AG04449 (cell line): ENCODE results near the gene PSMD4.
A peak's percentile ranks its signal among the peaks of the same experiment; 100 is the strongest.
"Not testable (repeated sequence)": the region's sequence is repeated elsewhere in the genome, so short reads cannot be mapped to it uniquely, and the experiment has no call there.

Experiments used
- CTCF ChIA-PET: fragments of 350-600 bp; formaldehyde crosslinking; extraction: SDS; loops from one replicate; lab custom pipeline; 2021; ENCODE audit warnings: antibody characterized with exemption; lab: Yijun Ruan, JAX
- POLR2A ChIA-PET: fragments of 400-600, 350-600 bp; formaldehyde crosslinking; extraction: SDS; loops from one replicate; lab custom pipeline; 2020; ENCODE audit warnings: antibody characterized with exemption, inconsistent platforms; lab: Yijun Ruan, JAX
- DNase-seq: peaks from one replicate; pipeline ENCODE4 v3.0.0-alpha.2; 2010; ENCODE audit warnings: low read depth, low spot score
- H3K4me3 ChIP-seq: 2 replicates; pipeline ENCODE4 v1.5.1; 2011; ENCODE audit warnings: low read depth, mild to moderate bottlenecking, control low read depth, low read length
- TF ChIP-seq, protein P1 (sequence below): IDR thresholded peaks from one replicate; pipeline ENCODE4 v1.5.1; 2011; ENCODE audit warnings: mild to moderate bottlenecking, moderate library complexity, low read length, control low read depth, inconsistent platforms; ENCODE audit not compliant: insufficient read depth; ENCODE audit errors: missing control alignments

Gene PSMD4

DNA sequence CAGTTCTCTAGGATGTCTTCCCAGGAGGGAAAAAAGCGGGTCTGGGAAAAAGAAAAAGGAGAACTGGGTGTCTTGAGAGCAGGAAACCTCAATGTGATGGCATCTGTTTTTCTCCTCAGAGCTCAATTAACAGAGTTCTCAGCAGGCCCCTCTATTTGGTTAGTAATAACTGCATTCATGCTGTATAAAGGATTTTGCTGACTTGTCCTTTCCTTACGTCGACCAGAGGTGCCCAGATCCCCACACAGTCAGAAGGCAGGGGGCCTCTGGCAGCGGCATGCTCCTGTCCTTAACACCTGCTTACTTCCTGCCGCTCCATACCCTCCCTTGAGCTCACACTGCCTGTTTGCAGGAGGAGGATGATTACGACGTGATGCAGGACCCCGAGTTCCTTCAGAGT, 12.3 kb downstream of the PSMD4 start:
- POLR2A ChIA-PET, result interaction anchor here (0.7 to 0.8 kb wide), 3 partner anchors 11 to 105 kb away, joined by 3 to 6 read pairs (median 4); partner anchors contain the start of gene ZNF687
- TF ChIP-seq, protein P1, sequence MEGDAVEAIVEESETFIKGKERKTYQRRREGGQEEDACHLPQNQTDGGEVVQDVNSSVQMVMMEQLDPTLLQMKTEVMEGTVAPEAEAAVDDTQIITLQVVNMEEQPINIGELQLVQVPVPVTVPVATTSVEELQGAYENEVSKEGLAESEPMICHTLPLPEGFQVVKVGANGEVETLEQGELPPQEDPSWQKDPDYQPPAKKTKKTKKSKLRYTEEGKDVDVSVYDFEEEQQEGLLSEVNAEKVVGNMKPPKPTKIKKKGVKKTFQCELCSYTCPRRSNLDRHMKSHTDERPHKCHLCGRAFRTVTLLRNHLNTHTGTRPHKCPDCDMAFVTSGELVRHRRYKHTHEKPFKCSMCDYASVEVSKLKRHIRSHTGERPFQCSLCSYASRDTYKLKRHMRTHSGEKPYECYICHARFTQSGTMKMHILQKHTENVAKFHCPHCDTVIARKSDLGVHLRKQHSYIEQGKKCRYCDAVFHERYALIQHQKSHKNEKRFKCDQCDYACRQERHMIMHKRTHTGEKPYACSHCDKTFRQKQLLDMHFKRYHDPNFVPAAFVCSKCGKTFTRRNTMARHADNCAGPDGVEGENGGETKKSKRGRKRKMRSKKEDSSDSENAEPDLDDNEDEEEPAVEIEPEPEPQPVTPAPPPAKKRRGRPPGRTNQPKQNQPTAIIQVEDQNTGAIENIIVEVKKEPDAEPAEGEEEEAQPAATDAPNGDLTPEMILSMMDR, result no peak
- CTCF ChIA-PET, result interaction anchor here (1.6 to 2.9 kb wide), 2 partner anchors 12 to 15 kb away, joined by 3 to 10 read pairs; no protein-coding TSS in a partner anchor
- DNase-seq, result no peak
- H3K4me3 ChIP-seq, result no peak overlapping the region

DNA sequence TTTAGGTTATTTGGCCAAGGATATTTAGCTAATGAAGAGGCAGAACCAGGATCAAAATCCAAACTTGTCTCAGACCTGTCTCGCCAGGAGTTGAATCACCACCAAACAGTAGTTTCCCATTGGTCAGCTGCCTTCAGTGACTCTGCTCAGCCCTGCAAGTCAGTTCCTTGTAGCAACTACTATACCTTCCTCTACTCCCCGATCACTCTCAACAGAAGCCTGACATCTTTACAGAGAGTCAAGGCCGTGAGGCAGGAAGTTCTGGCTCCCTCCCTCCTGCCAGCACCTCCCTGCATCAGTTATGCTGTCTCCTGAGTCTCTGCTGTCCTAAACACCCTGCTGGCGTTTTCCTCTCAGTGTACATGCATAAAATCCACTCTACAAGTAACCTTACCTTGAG, 13.2 kb downstream of the PSMD4 start:
- CTCF ChIA-PET, result interaction anchor here (1.4 to 1.6 kb wide), 2 partner anchors 11 to 72 kb away, joined by 3 to 5 read pairs; no protein-coding TSS in a partner anchor
- POLR2A ChIA-PET, result interaction anchor here (1.1 kb wide), 1 partner anchor 13 kb away, joined by 5 read pairs; the partner anchor contains the start of gene PSMD4

DNA sequence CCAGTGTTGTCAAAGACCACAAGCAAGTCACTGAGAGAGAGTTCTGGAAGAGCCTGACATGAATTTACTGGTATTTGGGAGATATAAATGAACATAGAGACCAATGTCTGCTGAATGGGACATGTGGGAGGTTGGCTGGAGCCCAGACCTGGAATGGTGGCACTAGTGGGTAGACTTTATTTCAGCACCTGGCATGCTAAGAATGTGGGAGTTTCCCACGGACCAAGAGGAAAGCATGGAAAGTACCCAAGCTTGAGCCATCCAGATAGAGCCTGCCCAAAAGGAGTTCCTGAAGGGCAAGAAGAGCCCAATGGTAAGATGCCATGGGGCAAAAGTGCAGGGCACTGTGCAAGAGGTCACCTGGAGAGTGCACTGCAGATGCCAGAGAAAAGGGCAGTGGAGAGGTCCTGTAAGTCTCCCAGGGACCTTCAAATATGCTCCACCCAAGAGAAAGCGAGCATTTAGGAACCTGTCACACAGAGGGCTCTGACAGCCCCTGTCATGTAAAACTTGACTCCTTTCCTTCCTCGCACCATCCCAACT, 19.5 kb downstream of the PSMD4 start:
- ChIA-PET POLR2A (no interaction called here), CTCF (interaction anchor here (1.3 kb wide), 1 partner anchor 12 kb away, joined by 3 read pairs; no protein-coding TSS in a partner anchor)
- H3K4me3 ChIP-seq, result no peak overlapping the region
- DNase-seq, result no peak
- TF ChIP-seq, protein P1, result no peak

More for the DNA sequence above, 13.2 kb downstream of the PSMD4 start:
- TF ChIP-seq, protein P1, result no peak
- DNase-seq, result no peak
- no peak overlapping the region for H3K4me3 ChIP-seq

DNA sequence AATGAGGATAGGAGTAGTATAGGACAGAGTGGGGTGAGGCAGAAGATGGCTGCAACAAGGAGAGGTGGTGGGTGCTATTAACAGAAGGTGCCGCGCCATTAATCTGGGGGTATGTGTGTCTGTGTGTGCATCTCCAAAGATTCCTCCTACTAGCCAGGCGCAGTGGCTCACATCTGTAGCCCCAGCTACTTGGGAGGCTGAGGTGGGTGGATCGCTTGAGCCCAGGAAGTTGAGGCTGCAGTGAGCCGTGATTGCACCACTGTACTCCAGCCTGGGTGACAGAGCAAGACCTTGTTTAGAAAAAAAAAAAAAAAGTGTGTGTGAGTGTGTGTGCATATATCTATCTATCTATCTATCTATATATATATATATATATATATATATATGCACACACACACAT, 20.8 kb downstream of the PSMD4 start:
- CTCF ChIA-PET, POLR2A ChIA-PET, H3K4me3 ChIP-seq, DNase-seq: not testable (repeated sequence)

DNA sequence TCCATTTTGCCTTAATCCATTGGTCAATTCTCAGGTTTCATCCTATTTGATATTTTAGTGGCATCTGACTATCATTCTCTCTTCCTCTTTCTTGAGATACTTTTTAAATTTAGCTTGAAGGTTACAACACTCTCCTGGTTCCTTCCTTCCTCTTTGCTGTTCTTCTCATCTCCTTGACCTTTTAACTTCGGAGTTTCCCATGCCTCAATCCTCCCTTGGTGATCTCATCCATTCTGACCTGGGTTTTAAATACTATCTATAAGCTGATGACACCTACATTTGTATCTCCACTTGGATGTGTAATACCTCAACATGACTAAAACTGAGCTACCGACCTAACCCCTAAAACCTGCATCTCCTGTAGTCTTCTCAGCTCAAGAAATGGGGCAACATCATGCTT, 22.7 kb downstream of the PSMD4 start:
- TF ChIP-seq, protein P1, result no peak
- ChIA-PET POLR2A (no interaction called here), CTCF (interaction anchor here (1.4 kb wide), 1 partner anchor 27 kb away, joined by 3 read pairs; no protein-coding TSS in a partner anchor)
- DNase-seq, result no peak
- no peak overlapping the region for H3K4me3 ChIP-seq

DNA sequence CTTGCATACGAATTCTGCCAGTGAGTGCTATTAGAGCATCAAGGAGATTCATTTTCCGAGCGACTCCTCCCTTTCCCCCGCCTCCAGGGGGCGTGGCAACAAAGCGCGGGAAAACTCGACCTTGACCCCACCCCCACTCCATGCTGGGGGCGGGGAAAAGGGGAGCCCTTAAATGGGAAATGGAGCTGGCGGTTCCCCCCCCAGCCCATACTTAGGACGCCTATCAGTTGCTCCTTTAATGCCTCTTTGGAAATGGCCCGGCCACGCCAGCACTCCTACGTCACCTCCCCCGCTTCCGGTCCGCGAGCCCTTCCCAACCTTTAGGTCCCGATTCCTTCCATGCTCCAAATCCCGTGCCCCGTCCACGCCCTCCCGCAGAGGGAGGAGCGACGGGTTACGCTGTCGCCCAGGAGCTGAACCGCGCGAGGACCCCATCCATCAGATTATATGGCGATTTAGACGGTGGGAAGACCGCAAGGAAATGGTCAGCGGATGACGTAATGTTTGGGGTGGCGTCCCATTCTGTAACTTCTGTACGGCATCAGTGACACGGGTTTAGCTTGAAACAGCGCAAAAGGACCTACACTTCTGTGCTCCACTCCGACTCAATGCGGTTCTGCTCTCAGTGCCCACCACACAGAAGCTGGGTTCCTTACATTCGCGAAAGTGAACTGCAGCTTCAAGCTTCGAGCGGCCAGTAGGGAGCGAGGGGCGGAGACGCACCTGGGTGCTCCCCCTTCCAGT, 26.9 kb downstream of the PSMD4 start:
- CTCF ChIA-PET, result interaction anchor here (0.7 to 2.1 kb wide), 10 partner anchors 9 to 182 kb away, joined by 3 to 14 read pairs (median 4); partner anchors contain the start of gene PSMD4
- POLR2A ChIA-PET, result interaction anchor here (0.6 to 3.0 kb wide), 17 partner anchors 11 to 628 kb away, joined by 3 to 24 read pairs (median 4); partner anchors contain the start of genes LYSMD1, PI4KB, PSMB4 and PSMD4
- DNase-seq, result peak; percentile 72

More for the DNA sequence above, 26.9 kb downstream of the PSMD4 start:
- H3K4me3 ChIP-seq, result peak overlapping the region; percentile 97
- TF ChIP-seq, protein P1, result no peak
